Thyroid gland (tissue), 4 donors: ENCODE measurements around the gene ADAMTS9.

ENCODE experiments used
- POLR2A ChIP-seq, 2 donors: fragments of 450-650 bp; IDR thresholded peaks; one replicate each; pipeline ENCODE4 v1.6.1; 2017; ENCODE audit warnings: antibody characterized with exemption in 2 of 2, mild to moderate bottlenecking in 2 of 2, moderate library complexity in 1 of 2
- TF ChIP-seq, protein P1 (sequence below), 6 experiments: fragments of 200-600 bp in 3 of 6; fragments of 450-650 bp in 3 of 6; sonication (generic) in 3 of 6; IDR thresholded peaks; one replicate each; pipeline ENCODE4 v1.5.1; 2016 to 2019; ENCODE audit warnings: antibody characterized with exemption in 6 of 6, mild to moderate bottlenecking in 2 of 6, inconsistent platforms in 1 of 6, moderate library complexity in 1 of 6

- TF ChIP-seq, protein P1, sequence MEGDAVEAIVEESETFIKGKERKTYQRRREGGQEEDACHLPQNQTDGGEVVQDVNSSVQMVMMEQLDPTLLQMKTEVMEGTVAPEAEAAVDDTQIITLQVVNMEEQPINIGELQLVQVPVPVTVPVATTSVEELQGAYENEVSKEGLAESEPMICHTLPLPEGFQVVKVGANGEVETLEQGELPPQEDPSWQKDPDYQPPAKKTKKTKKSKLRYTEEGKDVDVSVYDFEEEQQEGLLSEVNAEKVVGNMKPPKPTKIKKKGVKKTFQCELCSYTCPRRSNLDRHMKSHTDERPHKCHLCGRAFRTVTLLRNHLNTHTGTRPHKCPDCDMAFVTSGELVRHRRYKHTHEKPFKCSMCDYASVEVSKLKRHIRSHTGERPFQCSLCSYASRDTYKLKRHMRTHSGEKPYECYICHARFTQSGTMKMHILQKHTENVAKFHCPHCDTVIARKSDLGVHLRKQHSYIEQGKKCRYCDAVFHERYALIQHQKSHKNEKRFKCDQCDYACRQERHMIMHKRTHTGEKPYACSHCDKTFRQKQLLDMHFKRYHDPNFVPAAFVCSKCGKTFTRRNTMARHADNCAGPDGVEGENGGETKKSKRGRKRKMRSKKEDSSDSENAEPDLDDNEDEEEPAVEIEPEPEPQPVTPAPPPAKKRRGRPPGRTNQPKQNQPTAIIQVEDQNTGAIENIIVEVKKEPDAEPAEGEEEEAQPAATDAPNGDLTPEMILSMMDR (IDR thresholded peaks at IDR 0.05): no peak
- no peak for TF ChIP-seq POLR2A (IDR thresholded peaks at IDR 0.05)
Observed at GRCh38 chr3:64680334-64680733, 7.5 kb downstream of the ADAMTS9 start.
